ENCODE data around the gene AMELX. TPM values are rescaled to one million over a fixed set of nuclear protein-coding genes. Genes with fewer than 3 reads are reported as not detected.

The AMELX gene
- total RNA-seq, 1 donor from 2014 or later: not detected

DNA sequence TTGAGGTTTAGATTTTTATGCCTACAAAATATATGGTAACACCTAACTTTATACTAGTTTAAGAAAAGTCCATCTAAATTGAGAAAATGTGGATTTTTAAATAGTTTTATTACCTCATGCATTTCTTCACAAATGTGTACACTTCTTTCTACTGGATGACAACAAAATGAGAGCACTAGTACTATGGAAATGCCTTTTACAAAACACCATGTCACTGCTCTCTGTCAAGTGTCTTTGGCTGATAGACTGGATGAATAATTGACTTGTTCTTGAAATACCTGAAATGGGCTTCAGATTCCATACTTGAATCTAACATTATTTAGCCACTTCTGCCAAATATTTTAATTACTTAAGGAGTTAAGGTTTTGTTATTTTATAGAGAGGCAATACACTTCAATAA is 49.5 kb downstream of the AMELX start:
- H3K4me1 Mint-ChIP-seq: peaks cover 41% of the 10 kb centered on the region
- TF ChIP-seq, protein P1, sequence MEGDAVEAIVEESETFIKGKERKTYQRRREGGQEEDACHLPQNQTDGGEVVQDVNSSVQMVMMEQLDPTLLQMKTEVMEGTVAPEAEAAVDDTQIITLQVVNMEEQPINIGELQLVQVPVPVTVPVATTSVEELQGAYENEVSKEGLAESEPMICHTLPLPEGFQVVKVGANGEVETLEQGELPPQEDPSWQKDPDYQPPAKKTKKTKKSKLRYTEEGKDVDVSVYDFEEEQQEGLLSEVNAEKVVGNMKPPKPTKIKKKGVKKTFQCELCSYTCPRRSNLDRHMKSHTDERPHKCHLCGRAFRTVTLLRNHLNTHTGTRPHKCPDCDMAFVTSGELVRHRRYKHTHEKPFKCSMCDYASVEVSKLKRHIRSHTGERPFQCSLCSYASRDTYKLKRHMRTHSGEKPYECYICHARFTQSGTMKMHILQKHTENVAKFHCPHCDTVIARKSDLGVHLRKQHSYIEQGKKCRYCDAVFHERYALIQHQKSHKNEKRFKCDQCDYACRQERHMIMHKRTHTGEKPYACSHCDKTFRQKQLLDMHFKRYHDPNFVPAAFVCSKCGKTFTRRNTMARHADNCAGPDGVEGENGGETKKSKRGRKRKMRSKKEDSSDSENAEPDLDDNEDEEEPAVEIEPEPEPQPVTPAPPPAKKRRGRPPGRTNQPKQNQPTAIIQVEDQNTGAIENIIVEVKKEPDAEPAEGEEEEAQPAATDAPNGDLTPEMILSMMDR (IDR thresholded peaks at IDR 0.05): no peak
- no peaks in the 10 kb centered on the region for H3K36me3 Mint-ChIP-seq (ENCODE audit: low read depth)
- intact Hi-C loops (cut with micrococcal nuclease): loop anchor here (1.0 kb wide), 3 partner anchors 231 to 1231 kb away; partner anchors contain the start of gene HCCS
- POLR2A ChIA-PET: no interaction called here
- no peaks in the 10 kb centered on the region for H3K9me3 Mint-ChIP-seq
- no peak for DNase-seq
- CTCF ChIA-PET: no interaction called here
- peak overlapping the region; percentile 91 for H3K27ac Mint-ChIP-seq
- no peak overlapping the region for H3K4me3 Mint-ChIP-seq
- ATAC-seq (ENCODE audit: low read depth): no peak
- H3K27me3 Mint-ChIP-seq: no peaks in the 10 kb centered on the region

DNA sequence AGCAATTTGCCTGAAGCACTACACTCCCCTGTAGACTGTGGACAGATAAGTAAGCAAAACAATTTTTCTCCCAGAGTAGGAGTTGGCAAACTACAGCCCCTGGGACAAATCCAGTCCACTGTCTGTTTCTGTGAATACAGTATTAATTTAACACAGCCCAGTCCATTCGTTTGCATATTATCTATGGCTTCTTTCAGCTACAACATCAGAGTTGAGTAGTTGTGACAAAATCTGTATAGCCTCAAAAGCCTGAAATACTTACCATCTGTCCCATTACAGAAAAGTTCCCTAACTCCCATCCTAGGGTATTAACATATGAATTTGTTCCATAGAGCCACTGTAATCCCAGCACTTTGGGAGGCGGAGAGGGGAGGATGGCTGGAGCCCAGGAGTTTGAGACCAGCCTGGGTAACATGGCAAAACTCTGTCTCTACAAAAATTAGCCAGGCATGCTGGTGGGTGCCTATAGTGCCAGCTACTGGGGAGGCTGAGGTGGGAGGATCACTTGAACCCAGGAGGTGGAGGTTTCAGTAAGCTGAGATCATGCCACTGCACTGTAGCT is 53.0 kb downstream of the AMELX start:
- H3K9me3 Mint-ChIP-seq: no peaks in the 10 kb centered on the region
- ChIA-PET CTCF (interaction anchor here (2.2 kb wide), 1 partner anchor 35 kb away, joined by 8 read pairs; no protein-coding TSS in a partner anchor), POLR2A (no interaction called here)
- no peak overlapping the region for H3K27ac Mint-ChIP-seq
- DNase-seq: no peak
- no peaks in the 10 kb centered on the region for H3K36me3 Mint-ChIP-seq (ENCODE audit: low read depth)
- intact Hi-C loops (cut with micrococcal nuclease): no loop called here
- H3K4me3 Mint-ChIP-seq: no peak overlapping the region
- no peaks in the 10 kb centered on the region for H3K27me3 Mint-ChIP-seq
- no peak for ATAC-seq (ENCODE audit: low read depth)
- TF ChIP-seq, protein P1 (IDR thresholded peaks at IDR 0.05): no peak
- H3K4me1 Mint-ChIP-seq: peaks cover 33% of the 10 kb centered on the region

DNA sequence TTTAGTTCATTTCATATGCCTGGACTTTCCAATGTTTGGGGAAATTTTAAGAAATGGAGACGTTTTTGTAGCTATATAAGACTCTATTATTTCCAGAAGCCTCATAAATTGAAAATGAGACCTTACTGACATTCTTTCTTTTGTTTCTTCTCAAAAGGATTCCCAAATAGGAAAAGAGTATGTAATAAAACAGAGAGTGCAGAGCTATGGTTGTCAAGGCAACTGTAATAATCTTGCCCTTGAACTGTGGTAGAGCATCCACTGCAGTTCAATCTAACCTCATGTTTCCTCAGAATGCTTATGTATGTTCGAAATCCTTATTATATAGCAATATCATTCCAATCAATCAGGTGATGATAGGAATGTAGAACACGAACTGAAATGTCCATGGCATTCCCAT is 54.1 kb downstream of the AMELX start:
- Mint-ChIP-seq H3K4me3 (no peak overlapping the region), H3K27ac (no peak overlapping the region), H3K4me1 (peaks cover 32% of the 10 kb centered on the region), H3K36me3 (ENCODE audit: low read depth) (no peaks in the 10 kb centered on the region), H3K27me3 (no peaks in the 10 kb centered on the region), H3K9me3 (no peaks in the 10 kb centered on the region)
- no peak for ATAC-seq (ENCODE audit: low read depth)
- TF ChIP-seq, protein P1 (IDR thresholded peaks at IDR 0.05): no peak
- POLR2A ChIA-PET: no interaction called here
- DNase-seq: no peak
- intact Hi-C loops (cut with micrococcal nuclease): no loop called here
- CTCF ChIA-PET: interaction anchor here (1.1 to 2.2 kb wide), 2 partner anchors 34 to 424 kb away, joined by 3 to 8 read pairs; no protein-coding TSS in a partner anchor

DNA sequence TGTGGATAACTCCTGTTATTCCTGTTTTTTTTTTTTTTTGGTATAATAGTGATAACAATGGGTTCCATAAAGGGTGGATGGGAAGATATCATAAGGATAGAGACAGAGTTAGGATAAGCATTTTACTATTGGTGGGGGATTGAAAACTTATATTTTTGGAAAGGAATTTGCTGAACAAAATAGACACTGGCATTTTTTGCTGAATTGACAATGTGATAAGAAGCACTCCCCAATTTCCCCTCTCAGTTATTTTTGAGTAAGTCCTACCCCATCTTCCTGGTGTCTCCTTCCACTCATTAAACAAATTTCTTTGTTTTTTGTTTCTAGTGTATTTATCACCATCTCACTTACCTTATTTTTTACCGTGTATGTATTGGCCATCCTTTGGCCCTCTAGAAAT is 55.8 kb downstream of the AMELX start:
- no peaks in the 10 kb centered on the region for H3K9me3 Mint-ChIP-seq
- no peak overlapping the region for H3K27ac Mint-ChIP-seq
- H3K4me1 Mint-ChIP-seq: peaks cover 32% of the 10 kb centered on the region
- intact Hi-C loops (cut with micrococcal nuclease): no loop called here
- no peaks in the 10 kb centered on the region for H3K27me3 Mint-ChIP-seq
- CTCF ChIA-PET: no interaction called here
- H3K4me3 Mint-ChIP-seq: no peak overlapping the region
- no peaks in the 10 kb centered on the region for H3K36me3 Mint-ChIP-seq (ENCODE audit: low read depth)
- POLR2A ChIA-PET: interaction anchor here (0.7 kb wide), 1 partner anchor 12 kb away, joined by 6 read pairs; no protein-coding TSS in a partner anchor
- DNase-seq: no peak
- TF ChIP-seq, protein P1 (IDR thresholded peaks at IDR 0.05): no peak
- no peak for ATAC-seq (ENCODE audit: low read depth)

DNA sequence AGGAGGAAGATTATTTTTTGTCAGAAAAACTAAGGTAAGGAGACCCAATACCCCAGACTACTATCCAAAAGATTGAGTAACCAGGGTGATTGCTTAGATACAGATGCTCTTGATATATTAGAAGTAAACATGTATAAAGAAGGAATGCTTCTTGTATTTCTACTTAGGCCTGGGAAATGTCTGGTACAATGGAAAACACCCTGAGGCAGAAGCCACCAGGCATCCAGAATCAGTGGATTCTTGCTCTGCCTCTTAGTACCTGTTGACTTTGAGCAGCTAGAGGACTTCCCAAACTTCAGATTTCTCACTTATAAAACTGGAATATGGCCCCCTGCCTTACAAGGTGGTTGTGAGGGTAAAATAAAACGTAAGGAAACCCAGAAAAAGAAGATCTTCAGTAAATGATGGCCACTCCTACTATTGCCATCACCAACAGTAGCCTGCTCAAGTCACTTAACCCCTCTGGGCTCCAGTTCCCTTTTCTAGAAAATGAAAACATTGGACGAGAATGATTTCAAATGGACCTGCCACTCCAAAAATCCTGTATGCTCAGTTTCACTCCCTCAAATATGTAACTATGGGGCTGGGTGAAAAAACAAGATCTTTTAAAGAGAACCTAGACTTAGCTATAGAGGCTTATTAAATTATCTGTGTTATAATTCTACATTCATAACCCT is 56.6 kb downstream of the AMELX start:
- H3K4me1 Mint-ChIP-seq: peaks cover 32% of the 10 kb centered on the region
- no peak for ATAC-seq (ENCODE audit: low read depth)
- TF ChIP-seq, protein P1 (IDR thresholded peaks at IDR 0.05): no peak
- intact Hi-C loops (cut with micrococcal nuclease): no loop called here
- POLR2A ChIA-PET: interaction anchor here (0.8 kb wide), 1 partner anchor 13 kb away, joined by 3 read pairs; no protein-coding TSS in a partner anchor
- no peak for DNase-seq
- H3K9me3 Mint-ChIP-seq: no peaks in the 10 kb centered on the region
- no peak overlapping the region for H3K27ac Mint-ChIP-seq
- CTCF ChIA-PET: no interaction called here
- no peak overlapping the region for H3K4me3 Mint-ChIP-seq
- H3K27me3 Mint-ChIP-seq: no peaks in the 10 kb centered on the region
- no peaks in the 10 kb centered on the region for H3K36me3 Mint-ChIP-seq (ENCODE audit: low read depth)

Other genes with a start within 250 kb of the AMELX start
- gene HCCS, start 182.1 kb upstream of the AMELX start, total RNA-seq: 22.6 and 26.6 TPM in 2 replicates

All from activated B cell treated with CpG ODN at 0.5 μM for 24 hours (primary cell).